Endothelial cell of umbilical vein (primary cell): ENCODE measurements around the gene NEDD4L. TPM values are rescaled to one million over a fixed set of nuclear protein-coding genes. Genes with fewer than 3 reads are reported as not detected.

ENCODE experiments used
- BruUV-seq: library from RNA; stranded (reverse); fragments of 400-500 nt; replicated peaks from 2 replicates; lab custom pipeline; 2021; lab: Mats Ljungman, UMichigan
- CTCF ChIA-PET: fragments of 300-600, 350-600 bp; sonication (Branson Sonifier 250); formaldehyde crosslinking; loops from one replicate; lab custom pipeline; 2021; ENCODE audit warnings: antibody characterized with exemption, inconsistent platforms; lab: Charles Lee
- POLR2A ChIA-PET: fragments of 300-600, 350-600 bp; sonication (Branson Sonifier 250); formaldehyde crosslinking; loops from one replicate; lab custom pipeline; 2021; ENCODE audit warnings: antibody characterized with exemption, inconsistent platforms; lab: Charles Lee
- DNase-seq: peaks from one replicate; pipeline ENCODE4 v3.0.0-alpha.2; 2011; ENCODE audit warnings: low read depth, low spot score
- FAIRE-seq: peaks from 2 replicates; lab custom pipeline; 2011; peaks lifted over from hg19 to GRCh38; lab: Jason Lieb, UNC
- H2AFZ ChIP-seq: 2 replicates; pipeline ENCODE4 v1.6.0; 2012; ENCODE audit warnings: low read depth, low read length, control low read depth, inconsistent platforms
- H3K27ac ChIP-seq: 2 replicates; pipeline ENCODE4 v1.5.1; 2011; ENCODE audit warnings: low read depth, mild to moderate bottlenecking, control low read depth, low read length, moderate library complexity; ENCODE audit not compliant: insufficient read depth
- H3K27me3 ChIP-seq, 2 experiments: 2 replicates each; pipeline versions ENCODE4 v1.6.0 to v1.6.1; 2011; ENCODE audit warnings: low read length in 2 of 2, mixed read lengths in 1 of 2; ENCODE audit not compliant: control insufficient read depth in 2 of 2, insufficient read depth in 2 of 2
- H3K36me3 ChIP-seq, 2 experiments: 2 replicates in 1 of 2; 3 replicates in 1 of 2; pipeline ENCODE4 v1.5.1; 2011; ENCODE audit warnings: low read length in 2 of 2, mild to moderate bottlenecking in 1 of 2, moderate library complexity in 1 of 2; ENCODE audit not compliant: control insufficient read depth in 2 of 2, insufficient read depth in 2 of 2; ENCODE audit errors: extremely low read depth in 1 of 2
- H3K4me1 ChIP-seq: 3 replicates; pipeline ENCODE4 v1.5.1; 2011; ENCODE audit warnings: mild to moderate bottlenecking, low read length; ENCODE audit not compliant: control insufficient read depth, insufficient read depth; ENCODE audit errors: extremely low read depth
- H3K4me2 ChIP-seq: 2 replicates; pipeline ENCODE4 v1.6.1; 2011; ENCODE audit warnings: low read length, control low read depth, mixed read lengths; ENCODE audit not compliant: insufficient read depth
- H3K4me3 ChIP-seq, 3 experiments: fragments of 200-600 bp in 1 of 3; sonication (generic), shearing (Covaris generic) in 1 of 3; replicated peaks in 1 of 3; 2 replicates each; pipeline ENCODE4 v1.5.1; 2011 to 2016; ENCODE audit warnings: control low read depth in 3 of 3, low read length in 3 of 3, mild to moderate bottlenecking in 2 of 3, inconsistent platforms in 1 of 3, low read depth in 1 of 3, moderate library complexity in 1 of 3; ENCODE audit not compliant: insufficient read depth in 1 of 3
- H3K79me2 ChIP-seq: 2 replicates; pipeline ENCODE4 v1.6.0; 2012; ENCODE audit warnings: low read length, inconsistent platforms; ENCODE audit not compliant: control insufficient read depth, insufficient read depth
- H3K9ac ChIP-seq: replicated peaks from 2 replicates; pipeline ENCODE3; 2011; ENCODE audit warnings: low read length, control low read depth; ENCODE audit not compliant: insufficient read depth; ENCODE audit errors: extremely low read depth
- H3K9me1 ChIP-seq: replicated peaks from 3 replicates; pipeline ENCODE4 v1.6.0; 2011; ENCODE audit warnings: mild to moderate bottlenecking, low read length; ENCODE audit not compliant: control insufficient read depth, insufficient read depth; ENCODE audit errors: extremely low read depth
- H3K9me3 ChIP-seq: replicated peaks from 2 replicates; pipeline ENCODE4 v1.5.1; 2012; ENCODE audit warnings: low read length, inconsistent platforms; ENCODE audit not compliant: control insufficient read depth, insufficient read depth
- H4K20me1 ChIP-seq: replicated peaks from 2 replicates; pipeline ENCODE3; 2011; ENCODE audit warnings: mild to moderate bottlenecking, low read length; ENCODE audit not compliant: control insufficient read depth, insufficient read depth; ENCODE audit errors: extremely low read depth
- CTCF ChIP-seq, 2 donors: IDR thresholded peaks; 1 replicate in 1 of 2; 2 replicates in 1 of 2; pipeline ENCODE4 v1.5.1; 2011; ENCODE audit warnings: low read length in 2 of 2, mild to moderate bottlenecking in 2 of 2, moderate library complexity in 2 of 2, control low read depth in 1 of 2, inconsistent platforms in 1 of 2, low read depth in 1 of 2; ENCODE audit not compliant: insufficient read depth in 1 of 2; ENCODE audit errors: extremely low read depth in 1 of 2
- EZH2 ChIP-seq: IDR thresholded peaks from 2 replicates; pipeline ENCODE4 v1.6.1; 2012; ENCODE audit warnings: borderline replicate concordance, low read depth, mild to moderate bottlenecking, moderate library complexity, low read length, inconsistent platforms; ENCODE audit not compliant: severe bottlenecking
- FOS ChIP-seq: IDR thresholded peaks from 2 replicates; pipeline ENCODE4 v1.6.1; 2011; ENCODE audit warnings: mild to moderate bottlenecking, low read length, moderate library complexity, borderline replicate concordance; ENCODE audit not compliant: insufficient read depth
- GATA2 ChIP-seq: IDR thresholded peaks from 2 replicates; pipeline ENCODE4 v1.7.0; 2011; ENCODE audit warnings: low read depth, mild to moderate bottlenecking, moderate library complexity, mixed read lengths, low read length; ENCODE audit not compliant: insufficient read length, insufficient read depth
- JUN ChIP-seq: IDR thresholded peaks from 2 replicates; pipeline ENCODE4 v1.6.1; 2011; ENCODE audit warnings: borderline replicate concordance, low read depth; ENCODE audit not compliant: insufficient read length, insufficient read depth
- MAX ChIP-seq: IDR thresholded peaks from 2 replicates; pipeline ENCODE4 v1.6.1; 2011; ENCODE audit not compliant: insufficient read depth, insufficient read length
- MYC ChIP-seq: IDR thresholded peaks from one replicate; pipeline ENCODE4 v1.6.1; 2011; ENCODE audit warnings: mild to moderate bottlenecking, low read depth, low read length
- POLR2A ChIP-seq: IDR thresholded peaks from 2 replicates; pipeline ENCODE4 v1.6.1; 2012; ENCODE audit warnings: low read depth, mild to moderate bottlenecking, control low read depth, low read length
- POLR2AphosphoS5 ChIP-seq: IDR thresholded peaks from 2 replicates; pipeline ENCODE4 v1.6.1; 2012; ENCODE audit warnings: low read depth, mild to moderate bottlenecking, control low read depth, low read length, moderate library complexity; ENCODE audit not compliant: insufficient read depth
- dilution Hi-C: fragments of 300-500 bp; cut with MboI; formaldehyde crosslinking; loops from one replicate; pipeline ENCODE4 v1.15.0; 2019; ENCODE audit warnings: low sequenced_read_pairs; ENCODE audit not compliant: extremely low pct_ligation_motif_present
- intact Hi-C: fragments of 100-400 bp; cut with micrococcal nuclease; formaldehyde crosslinking; loops from one replicate; pipeline ENCODE4 v1.10.0; 2022
- polyA plus RNA-seq, 4 experiments: library from polyadenylated mRNA; depleted of rRNA in 3 of 4; stranded (reverse) in 3 of 4; unstranded in 1 of 4; fragments of >200 nt; gene quantifications; 2 replicates each; pipeline versions ENCODE4 v1.2.1 to v1.2.3, GENCODE V29; 2011 to 2012; ENCODE audit warnings: missing spikeins in 1 of 4
- total RNA-seq: library from RNA; stranded (reverse); gene quantifications from 2 replicates; pipeline ENCODE4 v1.2.3, GENCODE V29; 2021

Gene NEDD4L
- total and polyA plus RNA-seq, 2 donors (not counting 3 experiments of a cell fraction or from before 2014, with no cell fraction given): 20.5 to 78.9 TPM

- Histone ChIP-seq H3K9ac (no peak overlapping the region), H3K9me1 (no peaks in the 10 kb centered on the region), H3K4me3 (no peak overlapping the region), H3K36me3 (peaks cover 0 to 2% of the 10 kb centered on the region in 2 experiments), H4K20me1 (no peaks in the 10 kb centered on the region), H3K27ac (no peak overlapping the region), H2AFZ (no peak overlapping the region), H3K4me2 (no peak overlapping the region), H3K9me3 (no peaks in the 10 kb centered on the region), H3K4me1 (peaks cover 16% of the 10 kb centered on the region), H3K79me2 (no peaks in the 10 kb centered on the region), H3K27me3 (no peaks in the 10 kb centered on the region)
- CTCF ChIA-PET: interaction anchor here (0.7 to 1.6 kb wide), 3 partner anchors 11 to 355 kb away, joined by 3 to 4 read pairs (median 3); no protein-coding TSS in a partner anchor
- DNase-seq: no peak
- TF ChIP-seq POLR2A (no peak), GATA2 (no peak), JUN (no peak), POLR2AphosphoS5 (no peak), CTCF (IDR thresholded peaks at IDR 0.05; ENCODE audit: extremely low read depth in 1 of 2, insufficient read depth in 1 of 2, low read depth in 1 of 2, low read length in 2 of 2) (no peak), FOS (no peak), MAX (no peak), MYC (no peak), EZH2 (no peak)
- dilution Hi-C loops (no loop called here), intact Hi-C loops (no loop called here)
- no peak for FAIRE-seq
- BruUV-seq: no TSS peak
- POLR2A ChIA-PET: no interaction called here
These were observed 352.1 kb downstream of the NEDD4L start for GRCh38 chr18:58396144-58396543.
